PC-3 (cell line): Measurements from ENCODE around the gene CORO2B. TPM values are rescaled to one million over a fixed set of nuclear protein-coding genes. Genes with fewer than 3 reads are reported as not detected.

ENCODE experiments used
- ATAC-seq: fragments of 200-7000 bp; cut with Tn5 transposase; 2 replicates; pipeline ENCODE4 v1.9.1; 2020; ENCODE audit warnings: mild to moderate bottlenecking, moderate library complexity
- BruUV-seq: library from RNA; stranded (reverse); fragments of 400-500 nt; replicated peaks from 2 replicates; lab custom pipeline; 2021; lab: Mats Ljungman, UMichigan
- CTCF ChIA-PET: fragments of 300-600 bp; sonication (Branson Sonifier 250); formaldehyde crosslinking; loops from one replicate; lab custom pipeline; 2022; ENCODE audit warnings: antibody characterized with exemption; lab: Charles Lee
- POLR2A ChIA-PET: fragments of 300-600 bp; sonication (Branson Sonifier 250); formaldehyde crosslinking; loops from one replicate; lab custom pipeline; 2022; ENCODE audit warnings: antibody characterized with exemption; ENCODE audit not compliant: unreplicated experiment; lab: Charles Lee
- DNase-seq: peaks from one replicate; pipeline ENCODE4 v3.0.0-alpha.2; 2015
- H2AFZ ChIP-seq: fragments of 300-600 bp; sonication (generic); 2 replicates; pipeline ENCODE4 v1.6.0; 2016; ENCODE audit warnings: antibody characterized with exemption, low read length
- H3F3A ChIP-seq: fragments of 300-600 bp; sonication (generic); one replicate; pipeline ENCODE4 v1.6.0; 2017; ENCODE audit warnings: antibody characterized with exemption, low read length, control low read depth, mild to moderate bottlenecking; ENCODE audit not compliant: unreplicated experiment
- H3K27ac ChIP-seq: fragments of 300-600 bp; sonication (generic); 2 replicates; pipeline ENCODE4 v1.5.1; 2016; ENCODE audit warnings: mild to moderate bottlenecking, low read length
- H3K27me3 ChIP-seq: fragments of 300-600 bp; sonication (generic); 2 replicates; pipeline ENCODE4 v1.6.1; 2016; ENCODE audit warnings: low read length, mixed read lengths
- H3K36me3 ChIP-seq: fragments of 300-600 bp; sonication (generic); 2 replicates; pipeline ENCODE4 v1.6.1; 2016; ENCODE audit warnings: low read depth, mixed run types, low read length, mixed read lengths
- H3K4me1 ChIP-seq: fragments of 300-600 bp; sonication (generic); 2 replicates; pipeline ENCODE4 v1.5.1; 2016; ENCODE audit warnings: low read length; ENCODE audit not compliant: insufficient read depth
- H3K4me2 ChIP-seq: fragments of 300-600 bp; sonication (generic); 2 replicates; pipeline ENCODE4 v1.6.0; 2016; ENCODE audit warnings: low read length
- H3K4me3 ChIP-seq: fragments of 300-600 bp; sonication (generic); 2 replicates; pipeline ENCODE4 v1.5.1; 2016; ENCODE audit warnings: mild to moderate bottlenecking, low read length, mixed read lengths
- H3K79me2 ChIP-seq: fragments of 300-600 bp; sonication (generic); 2 replicates; pipeline ENCODE4 v1.6.1; 2017; ENCODE audit warnings: low read length, mixed read lengths
- H3K9ac ChIP-seq: fragments of 300-600 bp; sonication (generic); 2 replicates; pipeline ENCODE4 v1.6.0; 2016; ENCODE audit warnings: mild to moderate bottlenecking, low read length
- H3K9me2 ChIP-seq: fragments of 300-600 bp; sonication (generic); replicated peaks from 2 replicates; pipeline ENCODE4 v1.6.1; 2016; ENCODE audit warnings: mixed run types, low read length, mixed read lengths
- H3K9me3 ChIP-seq: fragments of 300-600 bp; sonication (generic); 2 replicates; pipeline ENCODE4 v1.6.1; 2016; ENCODE audit warnings: low read length, mixed read lengths
- H4K20me1 ChIP-seq: fragments of 300-600 bp; sonication (generic); 2 replicates; pipeline ENCODE4 v1.6.1; 2016; ENCODE audit warnings: low read length, mixed read lengths
- EZH2 ChIP-seq: fragments of 300-600 bp; sonication (generic); IDR thresholded peaks from one replicate; pipeline ENCODE4 v1.6.1; 2017; ENCODE audit warnings: antibody characterized with exemption, mild to moderate bottlenecking, low read length; ENCODE audit not compliant: unreplicated experiment
- EZH2phosphoT487 ChIP-seq: fragments of 300-600 bp; sonication (generic); IDR thresholded peaks from 2 replicates; pipeline ENCODE4 v1.6.1; 2018; ENCODE audit warnings: mild to moderate bottlenecking, antibody characterized with exemption, low read length, borderline replicate concordance
- intact Hi-C: fragments of 100-400 bp; cut with micrococcal nuclease; formaldehyde crosslinking; loops from 2 replicates; pipeline ENCODE4 v1.9.0; 2023
- total RNA-seq: library from RNA; depleted of rRNA; stranded (reverse); fragments of >200 nt; gene quantifications from 2 replicates; pipeline ENCODE4 v1.2.3, GENCODE V29; 2014
- TF ChIP-seq, protein P1 (sequence below): fragments of 300-600 bp; sonication (generic); conservative IDR thresholded peaks from 2 replicates; pipeline ENCODE4 v1.5.1; 2017; ENCODE audit warnings: antibody characterized with exemption, low read depth, mild to moderate bottlenecking, low read length

Gene CORO2B
- total RNA-seq, 1 experiment from 2014 or later, result 0.66 TPM

DNA sequence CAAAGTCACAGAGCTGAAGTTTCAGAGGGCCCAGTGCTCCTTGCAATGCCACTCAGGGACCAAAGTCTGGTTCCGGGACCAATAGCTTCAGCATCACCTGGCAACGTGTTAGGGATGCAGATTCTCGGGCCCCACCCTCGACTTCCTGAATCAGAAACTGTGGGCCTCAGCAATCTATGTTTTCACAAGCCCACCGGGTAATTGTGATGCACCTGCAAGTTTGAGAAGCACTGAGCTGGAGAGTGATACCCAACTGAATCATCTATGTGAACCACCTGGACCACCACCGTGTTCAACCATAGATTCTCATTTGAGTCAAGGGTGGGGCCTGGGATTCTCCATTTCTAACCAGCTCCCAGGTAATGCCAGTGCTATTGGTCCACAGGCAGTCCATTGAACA lies 55.7 kb downstream of the CORO2B start:
- TF ChIP-seq EZH2 (no peak), EZH2phosphoT487 (no peak)
- TF ChIP-seq, protein P1, sequence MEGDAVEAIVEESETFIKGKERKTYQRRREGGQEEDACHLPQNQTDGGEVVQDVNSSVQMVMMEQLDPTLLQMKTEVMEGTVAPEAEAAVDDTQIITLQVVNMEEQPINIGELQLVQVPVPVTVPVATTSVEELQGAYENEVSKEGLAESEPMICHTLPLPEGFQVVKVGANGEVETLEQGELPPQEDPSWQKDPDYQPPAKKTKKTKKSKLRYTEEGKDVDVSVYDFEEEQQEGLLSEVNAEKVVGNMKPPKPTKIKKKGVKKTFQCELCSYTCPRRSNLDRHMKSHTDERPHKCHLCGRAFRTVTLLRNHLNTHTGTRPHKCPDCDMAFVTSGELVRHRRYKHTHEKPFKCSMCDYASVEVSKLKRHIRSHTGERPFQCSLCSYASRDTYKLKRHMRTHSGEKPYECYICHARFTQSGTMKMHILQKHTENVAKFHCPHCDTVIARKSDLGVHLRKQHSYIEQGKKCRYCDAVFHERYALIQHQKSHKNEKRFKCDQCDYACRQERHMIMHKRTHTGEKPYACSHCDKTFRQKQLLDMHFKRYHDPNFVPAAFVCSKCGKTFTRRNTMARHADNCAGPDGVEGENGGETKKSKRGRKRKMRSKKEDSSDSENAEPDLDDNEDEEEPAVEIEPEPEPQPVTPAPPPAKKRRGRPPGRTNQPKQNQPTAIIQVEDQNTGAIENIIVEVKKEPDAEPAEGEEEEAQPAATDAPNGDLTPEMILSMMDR, result no peak
- Histone ChIP-seq H3K4me3 (no peak overlapping the region), H3K79me2 (no peaks in the 10 kb centered on the region), H3K9me3 (no peaks in the 10 kb centered on the region), H3K27ac (no peak overlapping the region), H3K4me2 (no peak overlapping the region), H3K9ac (no peak overlapping the region), H3K36me3 (no peaks in the 10 kb centered on the region), H3K9me2 (no peaks in the 10 kb centered on the region), H3K4me1 (peaks cover 3% of the 10 kb centered on the region), H2AFZ (no peak overlapping the region), H4K20me1 (no peaks in the 10 kb centered on the region), H3F3A (no peaks in the 10 kb centered on the region), H3K27me3 (no peaks in the 10 kb centered on the region)
- intact Hi-C loops, result no loop called here
- ChIA-PET POLR2A (no interaction called here), CTCF (no interaction called here)
- ATAC-seq, result no peak
- no peak for DNase-seq
- BruUV-seq, result no TSS peak

GRCh38 chr15:68635141-68635540 lies 56.3 kb downstream of the CORO2B start:
- Histone ChIP-seq H3K9ac (no peak overlapping the region), H3K4me1 (peaks cover 9% of the 10 kb centered on the region), H3K79me2 (no peaks in the 10 kb centered on the region), H3K4me3 (no peak overlapping the region), H3F3A (no peaks in the 10 kb centered on the region), H3K9me2 (no peaks in the 10 kb centered on the region), H3K27me3 (no peaks in the 10 kb centered on the region), H3K27ac (no peak overlapping the region), H2AFZ (no peak overlapping the region), H4K20me1 (no peaks in the 10 kb centered on the region), H3K9me3 (no peaks in the 10 kb centered on the region), H3K4me2 (no peak overlapping the region), H3K36me3 (no peaks in the 10 kb centered on the region)
- TF ChIP-seq EZH2, result no peak
- TF ChIP-seq, protein P1, result no peak
- TF ChIP-seq EZH2phosphoT487, result no peak
- DNase-seq (no peak), ATAC-seq (no peak)
- POLR2A ChIA-PET, result no interaction called here
- CTCF ChIA-PET, result no interaction called here
- intact Hi-C loops, result no loop called here
- BruUV-seq, result no TSS peak

DNA sequence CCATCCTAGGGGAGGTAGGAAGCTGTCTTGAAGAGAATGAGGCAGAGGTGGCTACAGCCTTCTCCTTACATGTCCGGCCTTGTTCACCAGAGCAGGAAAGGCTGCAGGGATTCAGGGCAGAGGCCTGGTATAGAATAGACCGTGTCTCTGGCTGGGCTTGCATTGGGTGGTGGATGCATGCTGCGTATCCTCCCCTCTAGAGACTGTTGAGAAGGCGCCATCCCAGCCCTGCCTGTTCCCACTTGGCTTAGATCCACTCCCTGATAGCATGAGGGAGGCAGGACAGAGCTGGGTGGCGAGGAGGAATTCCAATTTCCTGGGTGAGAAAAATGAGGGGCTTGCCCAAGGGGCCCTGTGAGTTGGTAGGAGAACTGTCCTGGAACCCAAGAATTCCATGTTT lies 57.5 kb downstream of the CORO2B start:
- no TSS peak for BruUV-seq
- intact Hi-C loops, result no loop called here
- peaks cover 14% of the 10 kb centered on the region for H3K4me1 ChIP-seq
- H3K4me2 ChIP-seq, result no peak overlapping the region
- no peaks in the 10 kb centered on the region for H3K27me3 ChIP-seq
- H3K9me2 ChIP-seq, result no peaks in the 10 kb centered on the region
- no peak overlapping the region for H3K4me3 ChIP-seq
- H4K20me1 ChIP-seq, result no peaks in the 10 kb centered on the region
- DNase-seq, result no peak
- CTCF ChIA-PET, result no interaction called here
- H3K79me2 ChIP-seq, result no peaks in the 10 kb centered on the region
- H3K9me3 ChIP-seq, result no peaks in the 10 kb centered on the region
- H3K36me3 ChIP-seq, result no peaks in the 10 kb centered on the region
- no peak overlapping the region for H2AFZ ChIP-seq
- H3K27ac ChIP-seq, result no peak overlapping the region
- H3F3A ChIP-seq, result no peaks in the 10 kb centered on the region
- no peak for ATAC-seq
- TF ChIP-seq, protein P1, result no peak
- no peak for TF ChIP-seq EZH2
- no peak overlapping the region for H3K9ac ChIP-seq
- POLR2A ChIA-PET, result no interaction called here
